IMR-90 (cell line): ENCODE measurements around the gene CNPY4. TPM values are rescaled to one million over a fixed set of nuclear protein-coding genes. Genes with fewer than 3 reads are reported as not detected.

Experiments used
- ATAC-seq: fragments of 200-7000 bp; cut with Tn5 transposase; 2 replicates; pipeline ENCODE4 v1.9.1; 2020; ENCODE audit warnings: low read depth, mild to moderate bottlenecking, moderate library complexity
- BruUV-seq: library from RNA; stranded (reverse); fragments of 400-500 nt; replicated peaks from 2 replicates; lab custom pipeline; 2021; lab: Mats Ljungman, UMichigan
- CTCF ChIA-PET: fragments of 300-600 bp; formaldehyde crosslinking; extraction: SDS; loops from one replicate; lab custom pipeline; 2021; ENCODE audit warnings: antibody characterized with exemption; lab: Yijun Ruan, JAX
- POLR2A ChIA-PET: fragments of 300-600 bp; sonication (Branson Sonifier 250); formaldehyde crosslinking; loops from one replicate; lab custom pipeline; 2022; ENCODE audit warnings: antibody characterized with exemption; ENCODE audit not compliant: unreplicated experiment; lab: Charles Lee
- DNase-seq: peaks from one replicate; pipeline ENCODE4 v3.0.0; 2013
- H2AFZ ChIP-seq: replicated peaks from 2 replicates; pipeline ENCODE3; 2013; ENCODE audit warnings: low read length, mild to moderate bottlenecking; ENCODE audit not compliant: poor library complexity
- H2AK5ac ChIP-seq: 2 replicates; pipeline ENCODE4 v1.6.1; 2013; ENCODE audit warnings: low read depth, low read length, inconsistent platforms
- H2AK9ac ChIP-seq: replicated peaks from 2 replicates; pipeline ENCODE3; 2013; ENCODE audit warnings: mild to moderate bottlenecking, low read depth, low read length, moderate library complexity; ENCODE audit not compliant: poor library complexity
- H2BK120ac ChIP-seq: 2 replicates; pipeline ENCODE4 v1.6.1; 2013; ENCODE audit warnings: low read depth, low read length, inconsistent platforms
- H2BK15ac ChIP-seq: 3 replicates; pipeline ENCODE4 v1.6.1; 2013; ENCODE audit warnings: low read depth, low read length, inconsistent platforms
- H2BK20ac ChIP-seq: 2 replicates; pipeline ENCODE4 v1.6.1; 2013; ENCODE audit warnings: low read depth, mild to moderate bottlenecking, inconsistent platforms, low read length, moderate library complexity
- H2BK5ac ChIP-seq: 2 replicates; pipeline ENCODE4 v1.6.1; 2013; ENCODE audit warnings: mild to moderate bottlenecking, low read depth, low read length, inconsistent platforms; ENCODE audit not compliant: poor library complexity, severe bottlenecking
- H3K14ac ChIP-seq: replicated peaks from 2 replicates; pipeline ENCODE4 v1.6.1; 2013; ENCODE audit warnings: low read depth, low read length, inconsistent platforms
- H3K18ac ChIP-seq: 2 replicates; pipeline ENCODE4 v1.6.1; 2013; ENCODE audit warnings: low read depth, low read length, control low read depth
- H3K23ac ChIP-seq: 2 replicates; pipeline ENCODE4 v1.6.1; 2013; ENCODE audit warnings: low read depth, low read length, inconsistent platforms
- H3K27ac ChIP-seq: 2 replicates; pipeline ENCODE4 v1.5.1; 2013; ENCODE audit warnings: mild to moderate bottlenecking, control low read depth, low read length; ENCODE audit not compliant: insufficient read depth
- H3K27me3 ChIP-seq: 2 replicates; pipeline ENCODE4 v1.6.1; 2013; ENCODE audit warnings: low read length; ENCODE audit not compliant: control insufficient read depth, insufficient read depth
- H3K36me3 ChIP-seq: 2 replicates; pipeline ENCODE4 v1.6.1; 2013; ENCODE audit warnings: low read length, mixed read lengths; ENCODE audit not compliant: control insufficient read depth, insufficient read depth
- H3K4ac ChIP-seq: 2 replicates; pipeline ENCODE4 v1.6.1; 2013; ENCODE audit warnings: low read depth, low read length, inconsistent platforms
- H3K4me1 ChIP-seq: 2 replicates; pipeline ENCODE4 v1.6.1; 2013; ENCODE audit warnings: low read length, mixed read lengths; ENCODE audit not compliant: control insufficient read depth, insufficient read depth
- H3K4me2 ChIP-seq: 2 replicates; pipeline ENCODE4 v1.6.1; 2013; ENCODE audit warnings: low read depth, mild to moderate bottlenecking, control low read depth, low read length, moderate library complexity
- H3K4me3 ChIP-seq: 2 replicates; pipeline ENCODE4 v1.5.1; 2013; ENCODE audit warnings: low read depth, mild to moderate bottlenecking, control low read depth, low read length, moderate library complexity; ENCODE audit not compliant: insufficient read depth
- H3K56ac ChIP-seq: 2 replicates; pipeline ENCODE4 v1.6.1; 2013; ENCODE audit warnings: low read length, inconsistent platforms; ENCODE audit not compliant: insufficient read depth; ENCODE audit errors: extremely low read depth
- H3K79me1 ChIP-seq, 2 experiments: 2 replicates each; pipeline ENCODE4 v1.6.1; 2013; ENCODE audit warnings: low read length in 2 of 2, inconsistent platforms in 1 of 2, low read depth in 1 of 2
- H3K9ac ChIP-seq: 2 replicates; pipeline ENCODE4 v1.6.1; 2013; ENCODE audit warnings: low read depth, low read length, control low read depth
- H3K9me1 ChIP-seq: 2 replicates; pipeline ENCODE4 v1.6.1; 2013; ENCODE audit warnings: low read length, inconsistent platforms; ENCODE audit not compliant: insufficient read depth
- H3K9me3 ChIP-seq: 2 replicates; pipeline ENCODE4 v1.6.1; 2013; ENCODE audit warnings: low read length; ENCODE audit not compliant: control insufficient read depth, insufficient read depth
- H4K20me1 ChIP-seq: 2 replicates; pipeline ENCODE4 v1.6.1; 2013; ENCODE audit warnings: low read length, inconsistent platforms; ENCODE audit not compliant: insufficient read depth
- H4K5ac ChIP-seq: 2 replicates; pipeline ENCODE4 v1.6.1; 2013; ENCODE audit warnings: mild to moderate bottlenecking, low read depth, low read length, control low read depth
- H4K8ac ChIP-seq, 2 experiments: 2 replicates each; pipeline ENCODE4 v1.6.1; 2013; ENCODE audit warnings: low read depth in 2 of 2, low read length in 2 of 2, control low read depth in 1 of 2, inconsistent platforms in 1 of 2
- H4K91ac ChIP-seq: 2 replicates; pipeline ENCODE4 v1.6.1; 2013; ENCODE audit warnings: low read depth, low read length, inconsistent platforms; ENCODE audit not compliant: insufficient read depth
- CTCF ChIP-seq: conservative IDR thresholded peaks from 2 replicates; pipeline ENCODE4 v1.5.1; 2012; ENCODE audit warnings: mild to moderate bottlenecking, low read depth, low read length, improper control_type of control experiment
- MAZ ChIP-seq: IDR thresholded peaks from 2 replicates; pipeline ENCODE4 v1.6.1; 2012; ENCODE audit warnings: low read depth, mild to moderate bottlenecking, low read length, improper control_type of control experiment, moderate library complexity, borderline replicate concordance
- WGBS, 2 experiments: methylation state at CpG; one replicate each; pipeline versions ENCODE4 v1.1.5 to v1.1.7; 2013; ENCODE audit warnings: missing lambda C conversion rate in 2 of 2; ENCODE audit not compliant: insufficient read length in 1 of 2; ENCODE audit errors: extremely low coverage in 2 of 2; 5-methylcytosine and 5-hydroxymethylcytosine counted together
- dilution Hi-C: fragments of 300-500 bp; cut with HindIII; formaldehyde crosslinking; loops from one replicate; pipeline ENCODE4 v1.14.3; 2018; ENCODE audit warnings: low sequenced_read_pairs; ENCODE audit not compliant: unreplicated experiment
- in situ Hi-C: fragments of 300-500 bp; cut with MboI; formaldehyde crosslinking; loops from 3 replicates; pipeline ENCODE4 v1.14.3; 2019; ENCODE audit warnings: low sequenced_read_pairs, inconsistent platforms, mixed read lengths
- intact Hi-C: fragments of 100-400 bp; cut with micrococcal nuclease; formaldehyde crosslinking; loops from 2 replicates; pipeline ENCODE4 v1.10.0; 2022
- polyA plus RNA-seq, 3 experiments: library from polyadenylated mRNA; depleted of rRNA; stranded (reverse); fragments of >200 nt; gene quantifications; 2 replicates each; pipeline ENCODE4 v1.2.3, GENCODE V29; 2012; ENCODE audit warnings: low replicate concordance in 1 of 3
- total RNA-seq: library from RNA; depleted of rRNA; stranded (reverse); fragments of >200 nt; gene quantifications from 2 replicates; pipeline ENCODE4 v1.2.3, GENCODE V29; 2012

The CNPY4 gene
- total and polyA plus RNA-seq, 2 of the 4 experiments (the other 2 are of a cell fraction), result 13.3 to 21.9 TPM

- H3K4ac ChIP-seq, result peak within 1 kb of the TSS; percentile 78
- in situ Hi-C loops, result no loop called here
- peak within 1 kb of the TSS; percentile 94 for H2AFZ ChIP-seq
- H3K9me3 ChIP-seq, result no peaks in the 10 kb centered on the region
- peak within 1 kb of the TSS; percentile 77 for H3K4me3 ChIP-seq
- peak within 1 kb of the TSS; percentile 80 for H4K5ac ChIP-seq
- H2BK120ac ChIP-seq, result peak within 1 kb of the TSS; percentile 47
- POLR2A ChIA-PET, result interaction anchor here (0.6 kb wide), 1 partner anchor 11 kb away, joined by 4 read pairs; no protein-coding TSS in a partner anchor
- peak within 1 kb of the TSS; percentile 80 for H3K4me2 ChIP-seq
- H2AK5ac ChIP-seq, result peak within 1 kb of the TSS; percentile 88
- H3K27ac ChIP-seq, result peak within 1 kb of the TSS; percentile 80
- peaks cover 34% of the 10 kb centered on the region for H3K36me3 ChIP-seq
- H3K27me3 ChIP-seq, result no peaks in the 10 kb centered on the region
- no peak within 1 kb of the TSS for H2BK15ac ChIP-seq
- peak within 1 kb of the TSS; percentile 93; the same call in 1 of the 2 replicates for H3K23ac ChIP-seq
- WGBS, 2 experiments, result 0% methylated on average over 50 of the region's 87 CpGs; no CpG with 5 or more reads in 1 of the 2 experiments
- peak within 1 kb of the TSS; percentile 33; the same call in 1 of the 2 replicates for H3K56ac ChIP-seq
- no TSS peak for BruUV-seq
- peak within 1 kb of the TSS; percentile 63 for H2BK5ac ChIP-seq
- peak within 1 kb of the TSS; percentile 73 for H3K9ac ChIP-seq
- peak within 1 kb of the TSS; percentile 76 for H3K14ac ChIP-seq
- H2AK9ac ChIP-seq, result peak within 1 kb of the TSS; percentile 97
- peak; percentile 90; the same call in 1 of the 2 replicates for TF ChIP-seq MAZ
- TF ChIP-seq CTCF, result no peak
- H3K9me1 ChIP-seq, result peaks cover 2% of the 10 kb centered on the region; the same call in 1 of the 2 replicates
- peaks cover 6% of the 10 kb centered on the region for H3K4me1 ChIP-seq
- DNase-seq (peak; percentile 70), ATAC-seq (peak; percentile 88)
- intact Hi-C loops, result no loop called here
- H4K8ac ChIP-seq, result peak within 1 kb of the TSS; percentile 94 to 99
- H2BK20ac ChIP-seq, result no peak within 1 kb of the TSS
- H4K91ac ChIP-seq, result peak within 1 kb of the TSS; percentile 46
- peak within 1 kb of the TSS; percentile 71 for H3K18ac ChIP-seq
- H3K79me1 ChIP-seq, result peaks cover 15 to 47% of the 10 kb centered on the region in 2 experiments
- dilution Hi-C loops, result no loop called here
- CTCF ChIA-PET, result no interaction called here
- H4K20me1 ChIP-seq, result peaks cover 21% of the 10 kb centered on the region
These were observed 39.0 kb downstream of the CNPY4 start, which contains the start of gene TRAPPC14 for GRCh38 chr7:100158229-100159098. Gene TRAPPC14, minus strand, starts transcription at chr7:100158723. Its CDS starts 224 bp downstream, at chr7:100158499.
